Measurements from ENCODE around the gene LTBP4.
"Not testable (repeated sequence)": the region's sequence is repeated elsewhere in the genome, so short reads cannot be mapped to it uniquely, and the experiment has no call there.

LTBP4 gene

DNA sequence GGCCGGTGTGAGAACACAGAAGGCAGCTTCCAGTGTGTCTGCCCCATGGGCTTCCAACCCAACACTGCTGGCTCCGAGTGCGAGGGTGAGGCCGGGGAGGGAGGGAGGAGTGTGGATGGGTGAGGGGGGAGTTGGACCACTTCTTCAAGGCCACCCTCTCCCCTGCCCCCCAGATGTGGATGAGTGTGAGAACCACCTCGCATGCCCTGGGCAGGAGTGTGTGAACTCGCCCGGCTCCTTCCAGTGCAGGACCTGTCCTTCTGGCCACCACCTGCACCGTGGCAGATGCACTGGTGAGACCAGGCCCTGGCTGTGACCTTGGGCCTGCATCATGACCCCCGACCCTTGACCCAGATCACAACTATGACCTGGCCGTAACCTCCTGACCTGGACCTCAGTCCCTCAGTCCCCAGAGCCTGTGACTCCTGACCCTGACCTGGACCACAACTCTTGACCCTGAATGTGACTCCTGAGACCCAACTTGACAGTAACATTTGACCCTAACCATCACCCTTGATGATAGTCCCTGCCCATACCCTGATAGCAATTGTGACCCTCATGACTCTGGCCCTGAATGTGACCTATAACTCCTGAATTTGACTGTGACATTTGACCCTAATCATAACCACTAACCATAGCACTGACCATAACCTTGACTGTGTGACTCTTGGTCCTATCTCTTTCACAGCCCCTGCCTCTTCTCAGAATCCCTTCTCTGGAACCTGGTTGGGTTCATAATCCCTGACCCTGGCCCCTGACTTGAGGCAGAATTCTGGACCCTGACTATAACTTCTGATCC lies 10.9 kb downstream of the LTBP4 start:
- DNase-seq (ENCODE audit: low spot score) = no peak

GRCh38 chr19:40612831-40613689 lies 11.9 kb downstream of the LTBP4 start:
- peak; percentile 77 for DNase-seq (ENCODE audit: low spot score)

DNA sequence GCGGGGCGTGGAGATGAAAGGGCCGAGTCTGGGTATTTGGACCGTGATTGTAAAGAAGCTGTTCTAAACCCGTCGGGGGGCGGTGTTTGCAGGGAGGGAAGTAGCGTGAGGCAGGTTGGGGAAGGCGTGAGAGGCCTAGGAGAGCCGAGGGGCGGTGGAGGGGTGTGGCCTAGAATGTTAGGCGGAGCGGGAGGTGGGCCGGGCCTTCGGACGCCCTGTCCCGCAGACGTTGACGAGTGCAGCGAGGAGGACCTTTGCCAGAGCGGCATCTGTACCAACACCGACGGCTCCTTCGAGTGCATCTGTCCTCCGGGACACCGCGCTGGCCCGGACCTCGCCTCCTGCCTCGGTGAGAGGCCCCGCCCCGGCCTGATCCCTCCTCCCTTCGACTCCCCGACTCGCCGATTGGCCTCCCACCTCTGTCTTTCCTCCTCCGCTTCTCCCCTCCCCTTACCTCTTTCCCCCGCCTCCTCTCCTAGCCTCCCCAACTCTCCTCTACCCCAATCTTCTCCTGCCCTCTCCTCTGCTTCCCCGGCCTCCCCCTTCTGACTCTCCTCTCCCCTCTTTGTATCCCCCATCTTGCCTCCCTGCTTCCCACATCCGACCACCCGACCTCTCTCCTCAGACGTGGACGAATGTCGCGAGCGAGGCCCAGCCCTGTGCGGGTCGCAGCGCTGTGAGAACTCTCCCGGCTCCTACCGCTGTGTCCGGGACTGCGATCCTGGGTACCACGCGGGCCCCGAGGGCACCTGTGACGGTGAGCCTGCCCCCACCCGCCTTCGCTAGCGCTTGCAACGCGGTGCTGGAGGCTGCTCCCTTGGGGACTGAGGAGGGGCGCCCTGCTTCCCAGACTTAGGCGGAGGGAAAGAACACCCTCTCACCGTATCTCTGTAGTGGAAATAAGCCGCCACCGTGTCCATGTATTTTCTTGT lies 12.8 kb downstream of the LTBP4 start:
- DNase-seq (ENCODE audit: low spot score) = peak; percentile 84

- DNase-seq (ENCODE audit: low spot score) = peak; percentile 85
These were observed 13.6 kb downstream of the LTBP4 start for GRCh38 chr19:40614622-40615411.

GRCh38 chr19:40616178-40616577 lies 15.0 kb downstream of the LTBP4 start:
- no peak for DNase-seq (ENCODE audit: low spot score)

GRCh38 chr19:40616941-40617340 lies 15.8 kb downstream of the LTBP4 start:
- no peak for DNase-seq (ENCODE audit: low spot score)

- DNase-seq (ENCODE audit: low spot score) = no peak
These were observed 16.8 kb downstream of the LTBP4 start for GRCh38 chr19:40617961-40618360.

- DNase-seq (ENCODE audit: low spot score) = no peak
These were observed 18.4 kb downstream of the LTBP4 start for GRCh38 chr19:40619333-40620160.

DNA sequence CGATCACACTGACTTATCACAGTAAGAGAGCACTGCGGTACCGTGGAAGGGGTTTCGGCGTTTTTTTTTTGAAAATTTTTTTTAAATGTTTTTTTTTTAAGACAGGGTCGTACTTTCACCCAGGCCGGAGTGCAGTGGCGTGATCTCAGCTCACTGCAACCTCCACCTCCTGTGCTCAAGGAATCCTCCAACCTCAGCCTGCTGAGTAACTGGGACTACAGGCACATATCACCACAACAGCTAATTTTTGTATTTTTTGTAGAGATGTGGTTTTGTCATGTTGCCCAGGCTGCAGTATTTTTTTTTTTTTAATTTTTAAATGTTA lies 19.0 kb downstream of the LTBP4 start:
- no peak for DNase-seq (ENCODE audit: low spot score)

DNA sequence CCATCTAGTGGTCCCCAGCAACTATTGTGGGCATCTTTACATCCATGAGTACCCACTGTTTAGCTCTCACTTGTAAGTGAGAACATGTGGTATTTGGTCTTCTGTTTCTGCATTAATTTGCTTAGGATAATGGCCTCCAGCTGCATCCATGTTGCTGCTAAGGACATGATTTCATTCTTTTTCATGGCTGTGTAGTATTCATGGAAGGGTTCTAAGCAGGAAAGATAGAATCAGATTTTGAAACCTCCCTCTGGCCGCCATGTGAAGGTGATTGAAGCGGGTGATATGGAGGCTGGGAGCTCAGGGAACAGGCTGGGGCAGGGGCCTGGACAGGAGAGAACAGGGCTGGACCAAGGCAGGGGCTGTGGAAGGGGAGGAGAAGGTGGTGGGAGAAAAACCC lies 20.1 kb downstream of the LTBP4 start:
- no peak for DNase-seq (ENCODE audit: low spot score)

GRCh38 chr19:40621966-40622772 lies 21.0 kb downstream of the LTBP4 start:
- no peak for DNase-seq (ENCODE audit: low spot score)

DNA sequence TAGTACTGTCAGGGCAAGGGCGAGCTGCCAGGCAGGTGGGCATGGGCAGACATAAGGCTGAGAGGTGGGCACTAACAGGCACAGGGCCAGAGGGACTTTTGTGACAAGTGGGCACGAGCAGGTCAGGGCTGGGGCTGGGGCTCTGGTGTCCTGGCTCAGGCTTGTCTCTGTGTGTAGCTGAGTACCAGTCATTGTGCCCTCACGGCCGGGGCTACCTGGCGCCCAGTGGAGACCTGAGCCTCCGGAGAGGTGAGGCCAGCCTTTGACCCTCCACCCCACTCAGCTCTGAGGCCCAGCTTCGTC lies 21.6 kb downstream of the LTBP4 start:
- DNase-seq (ENCODE audit: low spot score) = no peak

GRCh38 chr19:40623403-40624251 lies 22.5 kb downstream of the LTBP4 start:
- DNase-seq (ENCODE audit: low spot score) = no peak

DNA sequence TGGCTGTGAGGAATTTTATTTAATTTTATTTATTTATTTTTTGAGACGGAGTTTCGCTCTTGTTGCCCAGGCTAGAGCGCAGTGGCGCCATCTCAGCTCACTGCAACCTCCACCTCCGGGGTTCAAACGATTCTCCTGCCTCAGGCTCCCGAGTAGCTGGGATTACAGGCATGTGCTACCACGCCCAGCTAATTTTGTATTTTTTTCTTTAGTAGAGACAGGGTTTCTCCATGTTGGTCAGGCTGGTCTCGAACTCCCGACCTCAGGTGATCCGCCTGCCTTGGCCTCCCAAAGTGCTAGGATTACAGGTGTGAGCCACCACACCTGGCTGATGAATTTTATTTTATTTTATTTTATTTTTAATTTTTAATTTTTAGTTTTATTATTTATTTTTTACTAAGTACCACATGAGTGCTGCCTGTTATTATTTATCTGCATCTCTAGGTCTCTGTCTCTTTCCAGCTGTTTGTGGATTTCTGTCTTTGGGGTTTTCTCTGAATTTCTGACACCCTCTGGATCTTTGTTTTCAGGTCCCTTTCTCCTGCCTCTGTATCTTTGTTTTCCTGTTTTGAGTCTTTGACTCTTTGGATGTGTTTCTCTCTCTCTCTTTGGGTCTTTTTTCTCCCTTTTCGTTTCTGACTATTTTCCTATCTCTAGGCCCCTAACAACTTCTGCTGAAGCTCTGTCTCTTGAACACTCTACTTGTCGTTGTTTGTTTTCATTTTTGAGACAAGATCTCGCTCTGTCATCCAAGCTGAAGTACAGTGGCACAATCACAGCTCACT lies 23.4 kb downstream of the LTBP4 start:
- DNase-seq (ENCODE audit: low spot score) = not testable (repeated sequence)

DNA sequence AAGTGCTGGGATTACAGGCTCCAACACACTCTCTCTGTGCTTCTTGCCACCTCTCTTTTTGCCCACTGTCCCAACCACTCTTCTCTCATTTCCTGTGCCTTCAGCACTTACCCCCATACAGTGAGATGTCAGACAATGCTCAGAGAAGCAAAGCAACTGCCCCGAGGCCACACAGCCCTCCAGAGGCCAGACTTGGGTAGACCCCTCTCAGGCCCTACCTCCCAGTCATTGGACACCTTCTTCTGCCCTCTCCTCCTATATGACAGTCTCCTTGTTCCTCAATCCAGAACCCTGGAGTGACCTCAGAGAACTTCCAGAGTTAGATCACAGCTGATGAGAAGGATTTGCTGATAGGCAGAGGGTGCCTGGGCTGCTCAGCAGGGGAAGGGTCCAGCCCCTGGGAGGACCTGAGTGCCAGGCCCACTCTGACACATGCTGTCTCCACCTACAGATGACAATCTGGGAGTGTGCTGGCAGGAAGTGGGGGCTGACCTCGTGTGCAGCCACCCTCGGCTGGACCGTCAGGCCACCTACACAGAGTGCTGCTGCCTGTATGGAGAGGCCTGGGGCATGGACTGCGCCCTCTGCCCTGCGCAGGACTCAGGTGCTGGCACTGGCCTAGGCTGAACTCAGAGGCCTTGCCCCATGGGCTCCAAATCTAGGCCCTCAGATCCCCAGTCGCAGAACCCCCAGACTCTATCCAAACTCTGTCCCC lies 24.4 kb downstream of the LTBP4 start:
- no peak for DNase-seq (ENCODE audit: low spot score)

GRCh38 chr19:40626918-40627317 lies 25.7 kb downstream of the LTBP4 start:
- no peak for DNase-seq (ENCODE audit: low spot score)

GRCh38 chr19:40627486-40628279 lies 26.5 kb downstream of the LTBP4 start:
- DNase-seq (ENCODE audit: low spot score) = no peak

Measured in activated CD4-positive, alpha-beta T cell treated with anti-CD3 and anti-CD28 coated beads, Interleukin-2, Interleukin-4, amounts not matched to agents 100 ng/mL and 50 ng/mL, durations not matched to agents 16 hours and 8 hours (primary cell).